GM10266 (cell line): ENCODE data around the gene DNAH11.

Source experiments
- DNase-seq: peaks from one replicate; pipeline ENCODE4 v3.0.0; 2012; ENCODE audit errors: extremely low spot score
- TF ChIP-seq, protein P1 (sequence below): IDR thresholded peaks from 2 replicates; pipeline ENCODE4 v1.5.1; 2012; ENCODE audit warnings: mild to moderate bottlenecking, low read depth; ENCODE audit not compliant: control insufficient read depth, insufficient read depth; ENCODE audit errors: missing control alignments

Gene DNAH11

GRCh38 chr7:21891291-21891690 is 348.5 kb downstream of the DNAH11 start:
- TF ChIP-seq, protein P1, sequence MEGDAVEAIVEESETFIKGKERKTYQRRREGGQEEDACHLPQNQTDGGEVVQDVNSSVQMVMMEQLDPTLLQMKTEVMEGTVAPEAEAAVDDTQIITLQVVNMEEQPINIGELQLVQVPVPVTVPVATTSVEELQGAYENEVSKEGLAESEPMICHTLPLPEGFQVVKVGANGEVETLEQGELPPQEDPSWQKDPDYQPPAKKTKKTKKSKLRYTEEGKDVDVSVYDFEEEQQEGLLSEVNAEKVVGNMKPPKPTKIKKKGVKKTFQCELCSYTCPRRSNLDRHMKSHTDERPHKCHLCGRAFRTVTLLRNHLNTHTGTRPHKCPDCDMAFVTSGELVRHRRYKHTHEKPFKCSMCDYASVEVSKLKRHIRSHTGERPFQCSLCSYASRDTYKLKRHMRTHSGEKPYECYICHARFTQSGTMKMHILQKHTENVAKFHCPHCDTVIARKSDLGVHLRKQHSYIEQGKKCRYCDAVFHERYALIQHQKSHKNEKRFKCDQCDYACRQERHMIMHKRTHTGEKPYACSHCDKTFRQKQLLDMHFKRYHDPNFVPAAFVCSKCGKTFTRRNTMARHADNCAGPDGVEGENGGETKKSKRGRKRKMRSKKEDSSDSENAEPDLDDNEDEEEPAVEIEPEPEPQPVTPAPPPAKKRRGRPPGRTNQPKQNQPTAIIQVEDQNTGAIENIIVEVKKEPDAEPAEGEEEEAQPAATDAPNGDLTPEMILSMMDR: no peak
- no peak for DNase-seq

GRCh38 chr7:21893401-21893800 is 350.6 kb downstream of the DNAH11 start:
- DNase-seq: no peak
- TF ChIP-seq, protein P1: no peak

DNA sequence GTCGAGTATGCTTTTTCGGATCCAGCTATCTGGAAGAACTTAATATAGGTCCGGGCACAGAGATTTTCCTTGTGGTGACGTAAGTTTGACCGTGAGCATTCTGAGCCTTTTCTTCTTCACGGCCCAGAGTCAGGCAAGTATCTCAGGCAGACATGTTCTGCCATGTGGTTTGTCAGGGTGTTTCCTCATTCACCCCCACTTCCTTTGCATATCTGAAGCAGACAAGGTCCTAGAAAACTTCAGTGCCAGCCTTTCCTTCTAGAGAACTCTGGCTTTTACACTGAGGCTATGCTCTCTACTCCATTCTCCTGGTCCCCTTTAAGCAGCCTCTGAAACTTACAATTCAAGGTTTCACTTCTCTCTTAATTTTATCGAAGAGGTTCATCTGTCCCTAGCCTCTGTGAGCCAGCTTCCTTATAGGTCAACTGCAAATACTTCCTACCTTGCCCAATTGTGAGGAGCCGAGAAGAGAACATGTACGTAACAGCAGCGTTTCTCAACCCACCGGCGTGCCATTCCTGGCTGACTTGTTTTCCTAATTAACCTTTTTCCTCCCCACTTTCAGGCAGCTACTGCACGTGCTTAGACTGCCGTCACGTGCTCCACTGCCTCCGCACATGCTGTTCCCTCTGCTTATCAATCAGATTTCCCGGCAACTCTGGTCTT is 355.6 kb downstream of the DNAH11 start:
- TF ChIP-seq, protein P1: no peak
- peak; percentile 53 for DNase-seq

DNA sequence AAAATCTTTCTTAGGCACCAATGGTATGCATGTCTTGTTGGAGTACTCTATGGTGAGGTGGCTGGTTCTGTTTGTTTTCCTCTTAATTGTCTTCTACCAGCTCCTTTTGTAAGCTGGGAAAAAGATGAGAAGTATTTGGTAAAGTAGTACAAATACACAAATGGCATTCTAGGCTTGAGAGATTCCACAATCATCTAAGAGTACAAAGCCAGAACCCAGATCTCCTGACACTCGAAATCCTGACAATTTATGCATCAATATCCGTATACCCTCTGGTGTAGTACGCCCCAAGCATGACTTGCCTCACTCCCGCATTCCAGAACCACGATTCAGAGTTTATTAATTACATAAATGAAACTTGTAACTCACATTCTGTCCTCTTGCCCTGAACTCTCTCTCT is 359.4 kb downstream of the DNAH11 start:
- no peak for DNase-seq
- TF ChIP-seq, protein P1: no peak

- DNase-seq: no peak
- TF ChIP-seq, protein P1: no peak
Observed at GRCh38 chr7:21903020-21903786, 360.4 kb downstream of the DNAH11 start.

DNA sequence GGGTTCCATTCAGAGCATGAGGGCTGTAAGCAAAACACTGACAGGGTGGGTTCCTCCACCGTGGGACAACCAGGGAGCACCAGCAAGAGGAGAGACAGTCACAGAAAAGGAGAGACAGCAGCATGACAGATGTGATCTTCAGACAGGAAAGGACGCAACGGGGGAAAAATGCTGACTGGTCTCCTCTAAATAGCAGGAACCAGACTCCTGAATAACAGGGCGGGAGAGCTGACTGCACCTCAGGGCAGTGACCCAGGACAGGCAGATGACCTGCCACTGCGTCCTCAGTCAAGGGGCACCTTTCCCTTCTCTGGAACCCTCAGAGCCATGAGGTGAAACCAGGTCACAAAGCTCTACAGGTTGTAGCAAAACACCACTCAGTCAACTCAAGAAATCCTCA is 365.9 kb downstream of the DNAH11 start:
- DNase-seq: no peak
- TF ChIP-seq, protein P1: no peak

GRCh38 chr7:21910253-21910652 is 367.4 kb downstream of the DNAH11 start:
- no peak for DNase-seq
- TF ChIP-seq, protein P1: no peak
